A673 (cell line): ENCODE data around the gene GDPD1. TPM values are rescaled to one million over a fixed set of nuclear protein-coding genes. Genes with fewer than 3 reads are reported as not detected.
"Not testable (repeated sequence)": the region's sequence is repeated elsewhere in the genome, so short reads cannot be mapped to it uniquely, and the experiment has no call there.

Experiments used
- BruUV-seq: library from RNA; stranded (reverse); fragments of 400-500 nt; replicated peaks from 2 replicates; lab custom pipeline; 2021; lab: Mats Ljungman, UMichigan
- CTCF ChIA-PET: fragments of 300-600 bp; sonication (Branson Sonifier 250); formaldehyde crosslinking; loops from one replicate; lab custom pipeline; 2022; ENCODE audit warnings: antibody characterized with exemption; lab: Charles Lee
- POLR2A ChIA-PET: fragments of 300-600 bp; sonication (Branson Sonifier 250); formaldehyde crosslinking; loops from one replicate; lab custom pipeline; 2022; ENCODE audit warnings: antibody characterized with exemption; ENCODE audit not compliant: low non-redundant PET; lab: Charles Lee
- DNase-seq: peaks from one replicate; pipeline ENCODE4 v3.0.0-alpha.2; 2015; ENCODE audit warnings: low spot score
- H3K27ac ChIP-seq: fragments of 200-600 bp; sonication (generic); 2 replicates; pipeline ENCODE4 v1.5.1; 2016; ENCODE audit warnings: mixed run types, low read depth, mild to moderate bottlenecking, mixed read lengths, antibody characterized with exemption, low read length; ENCODE audit not compliant: poor library complexity, severe bottlenecking
- H3K27me3 ChIP-seq: fragments of 200-600 bp; sonication (generic); replicated peaks from 2 replicates; pipeline ENCODE4 v1.6.1; 2017; ENCODE audit warnings: mixed run types, low read depth, mild to moderate bottlenecking, mixed read lengths, antibody characterized with exemption, low read length; ENCODE audit not compliant: insufficient read depth, poor library complexity
- H3K36me3 ChIP-seq: fragments of 200-600 bp; sonication (generic); 2 replicates; pipeline ENCODE4 v1.6.1; 2016; ENCODE audit warnings: mixed run types, mild to moderate bottlenecking, mixed read lengths, antibody characterized with exemption, low read length; ENCODE audit not compliant: insufficient read depth, poor library complexity, severe bottlenecking
- H3K4me1 ChIP-seq: fragments of 200-600 bp; sonication (generic); 2 replicates; pipeline ENCODE4 v1.6.1; 2017; ENCODE audit warnings: mixed run types, mild to moderate bottlenecking, mixed read lengths, antibody characterized with exemption, low read length; ENCODE audit not compliant: insufficient read depth, poor library complexity, severe bottlenecking
- H3K4me3 ChIP-seq: fragments of 200-600 bp; sonication (generic); 2 replicates; pipeline ENCODE4 v1.5.1; 2016; ENCODE audit warnings: low read depth, mixed run types, mild to moderate bottlenecking, mixed read lengths, low read length; ENCODE audit not compliant: poor library complexity, severe bottlenecking
- H3K9me3 ChIP-seq: fragments of 200-600 bp; sonication (generic); 2 replicates; pipeline ENCODE4 v1.6.1; 2016; ENCODE audit warnings: mixed run types, low read depth, mild to moderate bottlenecking, mixed read lengths, antibody characterized with exemption, low read length; ENCODE audit not compliant: poor library complexity, severe bottlenecking
- EZH2 ChIP-seq: fragments of 200-600 bp; sonication (generic); IDR thresholded peaks from 2 replicates; pipeline ENCODE4 v1.6.1; 2017; ENCODE audit warnings: borderline replicate concordance, low read depth, mild to moderate bottlenecking, mixed read lengths, antibody characterized with exemption, low read length; ENCODE audit not compliant: poor library complexity, severe bottlenecking
- intact Hi-C: fragments of 100-400 bp; cut with micrococcal nuclease; formaldehyde crosslinking; loops from one replicate; pipeline ENCODE4 v1.10.0; 2022; ENCODE audit not compliant: unreplicated experiment
- total RNA-seq: library from RNA; stranded (reverse); gene quantifications from 2 replicates; pipeline ENCODE4 v1.2.3, GENCODE V29; 2021
- TF ChIP-seq, protein P1 (sequence below): fragments of 300-800, 200-600 bp; sonication (generic); conservative IDR thresholded peaks from 2 replicates; pipeline ENCODE4 v1.5.1; 2017; ENCODE audit warnings: low read depth, mild to moderate bottlenecking, antibody characterized with exemption, low read length, moderate library complexity, mixed read lengths

The GDPD1 gene
- total RNA-seq, 1 experiment from 2014 or later, result 2.6 TPM

DNA sequence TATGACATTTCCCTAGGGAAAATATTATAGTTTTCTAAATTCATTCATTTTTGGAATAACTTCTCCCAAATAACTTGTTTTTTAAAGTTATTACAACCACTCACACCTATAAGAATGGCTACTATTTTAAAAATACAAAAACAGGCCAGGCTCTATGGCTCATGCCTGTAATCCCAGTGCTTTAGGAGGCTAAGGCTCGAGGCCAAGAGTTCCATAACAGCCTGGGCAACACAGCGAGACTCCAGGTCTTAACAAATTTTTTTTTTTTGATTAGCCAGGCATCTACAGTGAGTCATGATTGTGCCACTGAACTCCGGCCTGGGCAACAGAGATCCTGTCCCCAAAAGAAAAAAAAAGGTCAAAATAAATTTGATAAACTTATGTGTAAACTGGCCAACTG lies 67.6 kb downstream of the GDPD1 start:
- TF ChIP-seq EZH2, result no peak
- TF ChIP-seq, protein P1, sequence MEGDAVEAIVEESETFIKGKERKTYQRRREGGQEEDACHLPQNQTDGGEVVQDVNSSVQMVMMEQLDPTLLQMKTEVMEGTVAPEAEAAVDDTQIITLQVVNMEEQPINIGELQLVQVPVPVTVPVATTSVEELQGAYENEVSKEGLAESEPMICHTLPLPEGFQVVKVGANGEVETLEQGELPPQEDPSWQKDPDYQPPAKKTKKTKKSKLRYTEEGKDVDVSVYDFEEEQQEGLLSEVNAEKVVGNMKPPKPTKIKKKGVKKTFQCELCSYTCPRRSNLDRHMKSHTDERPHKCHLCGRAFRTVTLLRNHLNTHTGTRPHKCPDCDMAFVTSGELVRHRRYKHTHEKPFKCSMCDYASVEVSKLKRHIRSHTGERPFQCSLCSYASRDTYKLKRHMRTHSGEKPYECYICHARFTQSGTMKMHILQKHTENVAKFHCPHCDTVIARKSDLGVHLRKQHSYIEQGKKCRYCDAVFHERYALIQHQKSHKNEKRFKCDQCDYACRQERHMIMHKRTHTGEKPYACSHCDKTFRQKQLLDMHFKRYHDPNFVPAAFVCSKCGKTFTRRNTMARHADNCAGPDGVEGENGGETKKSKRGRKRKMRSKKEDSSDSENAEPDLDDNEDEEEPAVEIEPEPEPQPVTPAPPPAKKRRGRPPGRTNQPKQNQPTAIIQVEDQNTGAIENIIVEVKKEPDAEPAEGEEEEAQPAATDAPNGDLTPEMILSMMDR, result no peak
- H3K4me3 ChIP-seq, result no peak overlapping the region
- ChIA-PET CTCF (no interaction called here), POLR2A (no interaction called here)
- no peak for DNase-seq
- no peaks in the 10 kb centered on the region for H3K27me3 ChIP-seq
- H3K27ac ChIP-seq, result no peak overlapping the region
- BruUV-seq, result no TSS peak
- intact Hi-C loops, result no loop called here
- H3K4me1 ChIP-seq, result no peaks in the 10 kb centered on the region
- H3K9me3 ChIP-seq, result no peaks in the 10 kb centered on the region
- H3K36me3 ChIP-seq, result no peaks in the 10 kb centered on the region

DNA sequence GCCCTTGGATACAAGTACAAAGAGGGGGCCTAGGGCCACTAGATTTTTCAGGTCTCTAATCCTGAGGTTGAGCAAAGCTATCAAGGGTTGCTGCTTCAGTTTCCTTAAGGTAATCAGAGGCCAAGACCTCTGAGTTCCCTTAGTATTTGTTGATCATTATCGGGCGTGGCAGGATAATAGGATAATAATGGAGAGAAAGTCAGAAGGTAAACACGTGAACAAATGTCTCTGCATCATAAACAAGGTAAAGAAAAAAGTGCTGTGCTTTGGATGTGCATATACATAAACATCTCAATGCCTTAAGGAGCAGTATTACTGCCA lies 69.6 kb downstream of the GDPD1 start:
- TF ChIP-seq, protein P1, result no peak
- no peak for TF ChIP-seq EZH2
- Histone ChIP-seq H3K36me3 (no peaks in the 10 kb centered on the region), H3K4me3 (no peak overlapping the region), H3K9me3 (no peaks in the 10 kb centered on the region), H3K27ac (no peak overlapping the region), H3K4me1 (no peaks in the 10 kb centered on the region), H3K27me3 (no peaks in the 10 kb centered on the region)
- no TSS peak for BruUV-seq
- POLR2A ChIA-PET, result no interaction called here
- CTCF ChIA-PET, result no interaction called here
- intact Hi-C loops, result no loop called here
- no peak for DNase-seq

- CTCF ChIA-PET, H3K4me1 ChIP-seq, POLR2A ChIA-PET, intact Hi-C loops, H3K9me3 ChIP-seq, H3K4me3 ChIP-seq, BruUV-seq, H3K27me3 ChIP-seq, H3K27ac ChIP-seq, H3K36me3 ChIP-seq, DNase-seq: not testable (repeated sequence)
Measured at GRCh38 chr17:59290302-59290998, 70.1 kb downstream of the GDPD1 start.

GRCh38 chr17:59292174-59292523 lies 71.8 kb downstream of the GDPD1 start:
- CTCF ChIA-PET, result no interaction called here
- H3K27me3 ChIP-seq, result no peaks in the 10 kb centered on the region
- H3K4me1 ChIP-seq, result no peaks in the 10 kb centered on the region
- POLR2A ChIA-PET, result no interaction called here
- no peaks in the 10 kb centered on the region for H3K36me3 ChIP-seq
- H3K9me3 ChIP-seq, result no peaks in the 10 kb centered on the region
- no peak for DNase-seq
- BruUV-seq, result no TSS peak
- no peak overlapping the region for H3K27ac ChIP-seq
- no peak for TF ChIP-seq EZH2
- TF ChIP-seq, protein P1, result no peak
- H3K4me3 ChIP-seq, result no peak overlapping the region
- intact Hi-C loops, result no loop called here
